Measurements from ENCODE around the gene MYO1D.

DNA sequence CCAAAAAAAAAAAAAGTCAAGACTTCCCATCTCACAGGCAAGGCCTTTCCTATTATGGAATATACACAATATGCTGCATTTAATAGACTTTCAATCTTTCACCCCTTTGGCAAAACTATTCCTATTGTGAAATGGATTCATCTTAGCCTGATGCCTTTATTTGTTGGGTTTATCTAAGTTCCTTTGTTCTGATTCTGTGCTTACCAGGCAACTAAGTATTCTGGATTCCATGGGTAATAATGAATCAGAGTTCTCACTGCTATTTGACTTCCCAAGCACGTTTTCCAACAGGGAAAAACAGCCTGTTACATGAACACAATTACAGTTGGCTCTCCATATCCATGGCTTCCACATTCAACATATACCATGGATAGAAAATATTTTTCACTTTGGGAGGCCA, 135.5 kb downstream of the MYO1D start:
- TF ChIP-seq, protein P1, sequence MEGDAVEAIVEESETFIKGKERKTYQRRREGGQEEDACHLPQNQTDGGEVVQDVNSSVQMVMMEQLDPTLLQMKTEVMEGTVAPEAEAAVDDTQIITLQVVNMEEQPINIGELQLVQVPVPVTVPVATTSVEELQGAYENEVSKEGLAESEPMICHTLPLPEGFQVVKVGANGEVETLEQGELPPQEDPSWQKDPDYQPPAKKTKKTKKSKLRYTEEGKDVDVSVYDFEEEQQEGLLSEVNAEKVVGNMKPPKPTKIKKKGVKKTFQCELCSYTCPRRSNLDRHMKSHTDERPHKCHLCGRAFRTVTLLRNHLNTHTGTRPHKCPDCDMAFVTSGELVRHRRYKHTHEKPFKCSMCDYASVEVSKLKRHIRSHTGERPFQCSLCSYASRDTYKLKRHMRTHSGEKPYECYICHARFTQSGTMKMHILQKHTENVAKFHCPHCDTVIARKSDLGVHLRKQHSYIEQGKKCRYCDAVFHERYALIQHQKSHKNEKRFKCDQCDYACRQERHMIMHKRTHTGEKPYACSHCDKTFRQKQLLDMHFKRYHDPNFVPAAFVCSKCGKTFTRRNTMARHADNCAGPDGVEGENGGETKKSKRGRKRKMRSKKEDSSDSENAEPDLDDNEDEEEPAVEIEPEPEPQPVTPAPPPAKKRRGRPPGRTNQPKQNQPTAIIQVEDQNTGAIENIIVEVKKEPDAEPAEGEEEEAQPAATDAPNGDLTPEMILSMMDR (IDR thresholded peaks at IDR 0.05) = no peak
- no peak for TF ChIP-seq EZH2 (IDR thresholded peaks at IDR 0.05; ENCODE audit: borderline replicate concordance, insufficient read depth, low read depth, low read length, poor library complexity, severe bottlenecking)
